Osteocyte (in vitro differentiated cells): Measurements from ENCODE around the gene GGCT. TPM values are rescaled to one million over a fixed set of nuclear protein-coding genes. Genes with fewer than 3 reads are reported as not detected.

Source experiments
- DNase-seq: peaks from one replicate; pipeline ENCODE4 v3.0.0; 2021; ENCODE audit warnings: mixed read lengths; ENCODE audit not compliant: unreplicated experiment; ENCODE audit errors: extremely low spot score
- H3K27ac Mint-ChIP-seq: one replicate; pipeline ENCODE4 v1.8.0; 2021; ENCODE audit warnings: mild to moderate bottlenecking, mixed read lengths; ENCODE audit not compliant: unreplicated experiment
- H3K27me3 Mint-ChIP-seq: one replicate; pipeline ENCODE4 v1.8.0; 2021; ENCODE audit warnings: mixed read lengths; ENCODE audit not compliant: unreplicated experiment
- H3K36me3 Mint-ChIP-seq: one replicate; pipeline ENCODE4 v1.8.0; 2021; ENCODE audit warnings: mixed read lengths; ENCODE audit not compliant: unreplicated experiment
- H3K4me1 Mint-ChIP-seq: one replicate; pipeline ENCODE4 v1.8.0; 2021; ENCODE audit warnings: mixed read lengths; ENCODE audit not compliant: unreplicated experiment
- H3K4me3 Mint-ChIP-seq: one replicate; pipeline ENCODE4 v1.8.0; 2021; ENCODE audit warnings: mild to moderate bottlenecking, moderate library complexity, mixed read lengths; ENCODE audit not compliant: unreplicated experiment
- H3K9me3 Mint-ChIP-seq: one replicate; pipeline ENCODE4 v1.8.0; 2021; ENCODE audit warnings: mixed read lengths; ENCODE audit not compliant: unreplicated experiment
- total RNA-seq: library from RNA; stranded (reverse); gene quantifications from 2 replicates; pipeline ENCODE4 v1.2.1, GENCODE V29; 2021
- TF ChIP-seq, protein P1 (sequence below): fragments of 200-600 bp; sonication (generic); IDR thresholded peaks from 2 replicates; pipeline ENCODE4 v1.5.0; 2021; ENCODE audit warnings: antibody characterized with exemption, mild to moderate bottlenecking, moderate library complexity

GGCT gene
- total RNA-seq, 1 donor from 2014 or later = 24.2 TPM

DNA sequence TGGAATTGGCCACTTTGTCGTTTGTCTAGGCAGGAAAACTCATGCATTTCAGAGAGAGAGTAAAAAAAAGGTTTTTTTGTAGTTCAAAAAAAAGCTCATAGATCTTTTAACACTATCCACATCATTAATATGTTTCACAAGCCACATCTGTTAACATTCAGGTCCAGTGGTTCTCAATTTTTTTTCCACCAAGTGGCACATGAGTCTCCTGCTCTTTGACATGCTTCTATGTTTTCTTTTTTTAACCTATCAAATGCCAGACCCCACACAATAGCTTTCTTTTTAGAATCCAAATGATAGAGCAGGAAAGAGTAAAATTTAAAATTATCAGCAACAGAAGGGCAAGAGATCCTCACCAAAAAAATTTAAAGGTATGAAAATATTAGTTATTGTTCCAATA, 46.3 kb downstream of the GGCT start:
- TF ChIP-seq, protein P1, sequence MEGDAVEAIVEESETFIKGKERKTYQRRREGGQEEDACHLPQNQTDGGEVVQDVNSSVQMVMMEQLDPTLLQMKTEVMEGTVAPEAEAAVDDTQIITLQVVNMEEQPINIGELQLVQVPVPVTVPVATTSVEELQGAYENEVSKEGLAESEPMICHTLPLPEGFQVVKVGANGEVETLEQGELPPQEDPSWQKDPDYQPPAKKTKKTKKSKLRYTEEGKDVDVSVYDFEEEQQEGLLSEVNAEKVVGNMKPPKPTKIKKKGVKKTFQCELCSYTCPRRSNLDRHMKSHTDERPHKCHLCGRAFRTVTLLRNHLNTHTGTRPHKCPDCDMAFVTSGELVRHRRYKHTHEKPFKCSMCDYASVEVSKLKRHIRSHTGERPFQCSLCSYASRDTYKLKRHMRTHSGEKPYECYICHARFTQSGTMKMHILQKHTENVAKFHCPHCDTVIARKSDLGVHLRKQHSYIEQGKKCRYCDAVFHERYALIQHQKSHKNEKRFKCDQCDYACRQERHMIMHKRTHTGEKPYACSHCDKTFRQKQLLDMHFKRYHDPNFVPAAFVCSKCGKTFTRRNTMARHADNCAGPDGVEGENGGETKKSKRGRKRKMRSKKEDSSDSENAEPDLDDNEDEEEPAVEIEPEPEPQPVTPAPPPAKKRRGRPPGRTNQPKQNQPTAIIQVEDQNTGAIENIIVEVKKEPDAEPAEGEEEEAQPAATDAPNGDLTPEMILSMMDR = no peak
- peaks cover 10% of the 10 kb centered on the region for H3K36me3 Mint-ChIP-seq
- DNase-seq = no peak
- peaks cover 36% of the 10 kb centered on the region for H3K4me1 Mint-ChIP-seq
- no peaks in the 10 kb centered on the region for H3K27me3 Mint-ChIP-seq
- peak overlapping the region; percentile 74 for H3K27ac Mint-ChIP-seq
- no peak overlapping the region for H3K4me3 Mint-ChIP-seq
- no peaks in the 10 kb centered on the region for H3K9me3 Mint-ChIP-seq

DNA sequence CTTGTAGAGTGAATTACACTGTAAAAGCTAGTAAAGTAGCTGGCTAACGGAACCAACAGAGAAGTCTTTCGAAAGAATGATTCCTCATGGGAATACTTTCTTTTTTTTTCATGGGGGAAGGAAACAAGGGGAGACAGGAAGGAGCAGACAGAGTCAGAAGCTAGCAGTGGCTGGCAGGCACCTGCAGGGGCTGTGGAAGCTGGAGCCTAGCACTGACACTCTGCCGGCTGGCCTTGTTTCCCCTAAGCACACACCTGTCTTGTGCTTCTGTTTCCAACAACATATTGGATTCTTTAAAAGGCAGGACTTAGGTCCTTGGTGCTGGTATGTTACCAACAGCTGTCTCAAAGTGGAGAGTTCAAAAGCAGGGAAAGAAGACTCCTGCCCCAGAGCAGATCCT, 50.7 kb downstream of the GGCT start:
- Mint-ChIP-seq H3K27me3 (no peaks in the 10 kb centered on the region), H3K4me1 (peaks cover 15% of the 10 kb centered on the region), H3K36me3 (peaks cover 15% of the 10 kb centered on the region), H3K4me3 (no peak overlapping the region), H3K9me3 (no peaks in the 10 kb centered on the region), H3K27ac (no peak overlapping the region)
- DNase-seq = no peak
- TF ChIP-seq, protein P1 = no peak

DNA sequence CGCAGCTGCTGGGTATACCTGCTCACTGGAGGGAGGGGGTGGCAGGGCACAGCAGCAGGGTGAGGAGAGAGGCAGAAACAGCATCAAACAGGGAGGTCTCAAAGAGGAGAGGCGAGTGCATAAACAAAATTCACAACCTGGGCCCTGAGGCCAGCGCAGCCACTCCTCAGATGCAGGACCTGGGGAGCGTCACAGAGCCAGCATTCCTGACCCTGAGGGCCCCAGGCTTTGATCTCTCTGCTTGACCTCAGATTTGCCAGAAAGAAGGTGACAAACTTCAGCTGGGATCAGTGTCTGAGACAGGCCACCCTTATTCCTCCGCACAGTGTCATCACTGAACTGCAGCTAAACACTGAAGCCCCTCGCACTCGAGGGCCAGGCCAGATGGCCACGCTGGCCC, 51.6 kb downstream of the GGCT start:
- H3K4me1 Mint-ChIP-seq = peaks cover 8% of the 10 kb centered on the region
- H3K4me3 Mint-ChIP-seq = no peak overlapping the region
- H3K9me3 Mint-ChIP-seq = no peaks in the 10 kb centered on the region
- H3K36me3 Mint-ChIP-seq = peaks cover 15% of the 10 kb centered on the region
- DNase-seq = no peak
- no peaks in the 10 kb centered on the region for H3K27me3 Mint-ChIP-seq
- TF ChIP-seq, protein P1 = no peak
- no peak overlapping the region for H3K27ac Mint-ChIP-seq

DNA sequence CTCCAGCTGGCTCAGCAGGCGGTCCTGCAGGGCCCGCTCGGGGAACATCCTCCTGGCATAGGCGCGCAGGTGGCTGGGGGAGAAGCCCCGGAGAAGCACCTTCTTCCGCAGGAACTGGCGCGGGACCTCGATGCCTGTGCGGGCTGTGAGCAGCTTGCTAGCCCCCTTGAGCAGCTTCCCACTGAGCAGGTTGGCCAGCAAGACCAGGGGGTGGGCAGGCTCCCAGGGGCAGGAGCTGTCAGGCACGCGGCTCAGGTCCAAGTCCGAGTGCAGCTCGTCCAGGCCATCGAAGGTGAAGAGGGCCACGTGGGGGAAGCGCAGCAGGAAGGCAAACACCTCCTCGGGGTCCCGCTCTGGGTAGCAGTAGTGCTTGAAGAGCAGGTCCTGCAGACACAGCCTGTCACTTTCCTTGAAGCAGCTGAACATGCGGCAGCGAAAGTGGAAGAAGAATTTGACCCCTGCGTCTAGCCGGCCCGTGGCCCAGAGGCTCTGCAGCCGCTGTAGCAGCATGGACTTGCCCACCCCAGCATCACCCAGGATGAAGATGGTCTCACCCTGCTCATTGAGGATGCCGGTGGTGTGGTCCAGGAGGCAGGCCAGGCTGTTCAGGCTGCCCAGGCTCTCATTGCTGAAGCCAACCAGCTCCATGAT, 52.2 kb downstream of the GGCT start:
- H3K9me3 Mint-ChIP-seq = no peaks in the 10 kb centered on the region
- DNase-seq = no peak
- no peak overlapping the region for H3K4me3 Mint-ChIP-seq
- H3K4me1 Mint-ChIP-seq = peaks cover 2% of the 10 kb centered on the region
- peaks cover 17% of the 10 kb centered on the region for H3K36me3 Mint-ChIP-seq
- no peak overlapping the region for H3K27ac Mint-ChIP-seq
- TF ChIP-seq, protein P1 = no peak
- H3K27me3 Mint-ChIP-seq = no peaks in the 10 kb centered on the region

DNA sequence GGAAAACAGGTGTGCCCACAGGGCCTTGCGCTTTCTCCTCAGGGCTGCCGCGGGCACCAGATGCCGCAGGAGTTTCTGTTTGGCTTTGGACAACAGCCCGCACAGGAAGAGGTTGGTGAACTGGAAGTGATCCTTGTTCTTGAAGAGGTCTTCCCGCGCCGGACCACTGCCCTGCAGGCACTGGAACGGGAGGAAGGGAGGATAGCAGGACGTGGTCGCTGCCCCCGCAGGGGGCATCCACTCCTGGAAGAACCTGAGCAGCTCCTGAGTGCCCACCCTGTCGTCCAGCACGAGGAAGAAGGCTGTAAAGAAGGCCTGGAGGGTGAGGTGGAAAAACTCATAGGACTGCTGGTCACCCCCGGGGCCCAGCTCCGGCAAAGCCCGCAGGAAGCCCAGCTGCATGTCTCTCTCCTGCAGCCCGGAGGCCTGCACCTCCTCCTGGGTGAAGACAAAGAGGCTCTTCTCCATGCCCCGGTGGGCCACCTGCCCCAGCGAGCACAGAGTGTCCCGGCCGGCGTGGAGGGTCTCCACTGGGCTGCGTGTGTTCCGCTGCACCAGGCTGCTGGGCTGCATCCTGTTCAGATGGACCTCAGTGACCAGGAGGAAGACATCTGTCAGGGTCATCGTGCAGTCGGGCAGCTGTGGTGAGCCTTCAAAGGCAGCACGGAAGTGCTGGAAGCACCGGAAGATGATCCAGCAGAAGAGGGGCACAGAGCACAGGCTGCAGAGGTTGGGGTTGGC, 52.9 kb downstream of the GGCT start:
- DNase-seq = no peak
- Mint-ChIP-seq H3K36me3 (peaks cover 17% of the 10 kb centered on the region), H3K27ac (no peak overlapping the region), H3K27me3 (no peaks in the 10 kb centered on the region), H3K9me3 (no peaks in the 10 kb centered on the region), H3K4me1 (peaks cover 1% of the 10 kb centered on the region), H3K4me3 (no peak overlapping the region)
- TF ChIP-seq, protein P1 = no peak
